Measurements from ENCODE around the gene WDR19. TPM values are rescaled to one million over a fixed set of nuclear protein-coding genes. Genes with fewer than 3 reads are reported as not detected.

WDR19 gene
- total and polyA plus RNA-seq, 7 experiments from 2014 or later = 5.3 to 44.3 (median 14.3) TPM

GRCh38 chr4:39228377-39228776 is 46.0 kb downstream of the WDR19 start:
- peaks cover 0 to 30% (median 20%) of the 10 kb centered on the region in 5 donors for H3K36me3 Mint-ChIP-seq

GRCh38 chr4:39230462-39230861 is 48.1 kb downstream of the WDR19 start:
- no peak for DNase-seq
- H3K4me1 Mint-ChIP-seq = no peaks in the 10 kb centered on the region
- no peaks in the 10 kb centered on the region for H3K9me3 Mint-ChIP-seq
- H3K4me3 Mint-ChIP-seq = no peak overlapping the region
- H3K4me1 ChIP-seq (ENCODE audit: control insufficient read depth in 2 of 2, insufficient read depth in 2 of 2, low read length in 2 of 2) = no peaks in the 10 kb centered on the region
- H3K27ac ChIP-seq (ENCODE audit: low read depth, low read length) = no peak overlapping the region
- no peaks in the 10 kb centered on the region for H3K36me3 ChIP-seq (ENCODE audit: control insufficient read depth in 2 of 3, insufficient read depth in 3 of 3, low read length in 3 of 3)
- ChIA-PET CTCF (no interaction called here), POLR2A (no interaction called here)
- ATAC-seq = no peak
- no peaks in the 10 kb centered on the region for H3K27me3 Mint-ChIP-seq
- H3K9me3 ChIP-seq (ENCODE audit: control insufficient read depth in 2 of 3, low read length in 3 of 3) = no peaks in the 10 kb centered on the region
- no peaks in the 10 kb centered on the region for H3K27me3 ChIP-seq (ENCODE audit: control insufficient read depth in 2 of 2, insufficient read depth in 2 of 2, low read length in 2 of 2)
- intact Hi-C loops (cut with micrococcal nuclease) = no loop called here
- no peak overlapping the region for H3K4me3 ChIP-seq (ENCODE audit: low read length)
- no peak overlapping the region for H3K27ac Mint-ChIP-seq
- H3K36me3 Mint-ChIP-seq = peaks cover 0 to 39% (median 21%) of the 10 kb centered on the region in 5 donors

More at GRCh38 chr4:39228377-39228776, 46.0 kb downstream of the WDR19 start:
- Histone ChIP-seq H3K36me3 (ENCODE audit: control insufficient read depth in 2 of 3, insufficient read depth in 3 of 3, low read length in 3 of 3) (no peaks in the 10 kb centered on the region), H3K4me1 (ENCODE audit: control insufficient read depth in 2 of 2, insufficient read depth in 2 of 2, low read length in 2 of 2) (no peaks in the 10 kb centered on the region), H3K27ac (ENCODE audit: low read depth, low read length) (no peak overlapping the region), H3K4me3 (ENCODE audit: low read length) (no peak overlapping the region), H3K27me3 (ENCODE audit: control insufficient read depth in 2 of 2, insufficient read depth in 2 of 2, low read length in 2 of 2) (no peaks in the 10 kb centered on the region), H3K9me3 (ENCODE audit: control insufficient read depth in 2 of 3, low read length in 3 of 3) (no peaks in the 10 kb centered on the region)
- CTCF ChIA-PET = interaction anchor here (0.6 kb wide), 1 partner anchor 19 kb away, joined by 4 read pairs; no protein-coding TSS in a partner anchor
- intact Hi-C loops (cut with micrococcal nuclease) = no loop called here
- Mint-ChIP-seq H3K4me3 (no peak overlapping the region), H3K4me1 (no peaks in the 10 kb centered on the region), H3K27me3 (no peaks in the 10 kb centered on the region), H3K9me3 (no peaks in the 10 kb centered on the region), H3K27ac (no peak overlapping the region)
- no peak for DNase-seq
- POLR2A ChIA-PET = no interaction called here
- ATAC-seq = no peak

GRCh38 chr4:39231660-39232059 is 49.3 kb downstream of the WDR19 start:
- Histone ChIP-seq H3K4me3 (ENCODE audit: low read length) (no peak overlapping the region), H3K9me3 (ENCODE audit: control insufficient read depth in 2 of 3, low read length in 3 of 3) (no peaks in the 10 kb centered on the region), H3K27me3 (ENCODE audit: control insufficient read depth in 2 of 2, insufficient read depth in 2 of 2, low read length in 2 of 2) (no peaks in the 10 kb centered on the region), H3K36me3 (ENCODE audit: control insufficient read depth in 2 of 3, insufficient read depth in 3 of 3, low read length in 3 of 3) (no peaks in the 10 kb centered on the region), H3K4me1 (ENCODE audit: control insufficient read depth in 2 of 2, insufficient read depth in 2 of 2, low read length in 2 of 2) (no peaks in the 10 kb centered on the region), H3K27ac (ENCODE audit: low read depth, low read length) (no peak overlapping the region)
- ATAC-seq (no peak), DNase-seq (no peak)
- POLR2A ChIA-PET = no interaction called here
- H3K4me1 Mint-ChIP-seq = no peaks in the 10 kb centered on the region
- H3K36me3 Mint-ChIP-seq = peaks cover 2 to 44% (median 29%) of the 10 kb centered on the region in 5 donors
- intact Hi-C loops (cut with micrococcal nuclease) = no loop called here
- no peaks in the 10 kb centered on the region for H3K9me3 Mint-ChIP-seq
- H3K4me3 Mint-ChIP-seq = no peak overlapping the region
- CTCF ChIA-PET = no interaction called here
- no peaks in the 10 kb centered on the region for H3K27me3 Mint-ChIP-seq
- no peak overlapping the region for H3K27ac Mint-ChIP-seq

GRCh38 chr4:39232100-39232499 is 49.8 kb downstream of the WDR19 start:
- H3K4me1 Mint-ChIP-seq = no peaks in the 10 kb centered on the region
- Histone ChIP-seq H3K27ac (ENCODE audit: low read depth, low read length) (no peak overlapping the region), H3K36me3 (ENCODE audit: control insufficient read depth in 2 of 3, insufficient read depth in 3 of 3, low read length in 3 of 3) (no peaks in the 10 kb centered on the region), H3K9me3 (ENCODE audit: control insufficient read depth in 2 of 3, low read length in 3 of 3) (no peaks in the 10 kb centered on the region), H3K4me3 (ENCODE audit: low read length) (no peak overlapping the region), H3K27me3 (ENCODE audit: control insufficient read depth in 2 of 2, insufficient read depth in 2 of 2, low read length in 2 of 2) (no peaks in the 10 kb centered on the region), H3K4me1 (ENCODE audit: control insufficient read depth in 2 of 2, insufficient read depth in 2 of 2, low read length in 2 of 2) (no peaks in the 10 kb centered on the region)
- no peak for ATAC-seq
- peaks cover 2 to 44% (median 29%) of the 10 kb centered on the region in 5 donors for H3K36me3 Mint-ChIP-seq
- H3K4me3 Mint-ChIP-seq = no peak overlapping the region
- no peak overlapping the region for H3K27ac Mint-ChIP-seq
- DNase-seq = no peak
- intact Hi-C loops (cut with micrococcal nuclease) = no loop called here
- POLR2A ChIA-PET = no interaction called here
- H3K27me3 Mint-ChIP-seq = no peaks in the 10 kb centered on the region
- no peaks in the 10 kb centered on the region for H3K9me3 Mint-ChIP-seq
- CTCF ChIA-PET = no interaction called here

GRCh38 chr4:39233114-39233513 is 50.8 kb downstream of the WDR19 start:
- Histone ChIP-seq H3K4me1 (ENCODE audit: control insufficient read depth in 2 of 2, insufficient read depth in 2 of 2, low read length in 2 of 2) (no peaks in the 10 kb centered on the region), H3K4me3 (ENCODE audit: low read length) (no peak overlapping the region), H3K36me3 (ENCODE audit: control insufficient read depth in 2 of 3, insufficient read depth in 3 of 3, low read length in 3 of 3) (no peaks in the 10 kb centered on the region), H3K27ac (ENCODE audit: low read depth, low read length) (no peak overlapping the region), H3K9me3 (ENCODE audit: control insufficient read depth in 2 of 3, low read length in 3 of 3) (no peaks in the 10 kb centered on the region), H3K27me3 (ENCODE audit: control insufficient read depth in 2 of 2, insufficient read depth in 2 of 2, low read length in 2 of 2) (no peaks in the 10 kb centered on the region)
- ChIA-PET POLR2A (no interaction called here), CTCF (no interaction called here)
- H3K27ac Mint-ChIP-seq = peak overlapping the region in 1 of 9 donors; percentile 12
- intact Hi-C loops (cut with micrococcal nuclease) = no loop called here
- DNase-seq = no peak
- no peaks in the 10 kb centered on the region for H3K9me3 Mint-ChIP-seq
- no peaks in the 10 kb centered on the region for H3K27me3 Mint-ChIP-seq
- peaks cover 2 to 49% (median 27%) of the 10 kb centered on the region in 5 donors for H3K36me3 Mint-ChIP-seq
- no peak for ATAC-seq
- no peaks in the 10 kb centered on the region for H3K4me1 Mint-ChIP-seq
- H3K4me3 Mint-ChIP-seq = no peak overlapping the region

- Mint-ChIP-seq H3K4me1 (no peaks in the 10 kb centered on the region), H3K4me3 (no peak overlapping the region), H3K9me3 (no peaks in the 10 kb centered on the region), H3K27me3 (no peaks in the 10 kb centered on the region), H3K36me3 (peaks cover 2 to 53% (median 27%) of the 10 kb centered on the region in 5 donors), H3K27ac (no peak overlapping the region)
- DNase-seq (no peak), ATAC-seq (no peak)
- intact Hi-C loops (cut with micrococcal nuclease) = no loop called here
- no peaks in the 10 kb centered on the region for H3K9me3 ChIP-seq (ENCODE audit: control insufficient read depth in 2 of 3, low read length in 3 of 3)
- CTCF ChIA-PET = no interaction called here
- H3K36me3 ChIP-seq (ENCODE audit: control insufficient read depth in 2 of 3, insufficient read depth in 3 of 3, low read length in 3 of 3) = no peaks in the 10 kb centered on the region
- H3K27ac ChIP-seq (ENCODE audit: low read depth, low read length) = no peak overlapping the region
- no peaks in the 10 kb centered on the region for H3K4me1 ChIP-seq (ENCODE audit: control insufficient read depth in 2 of 2, insufficient read depth in 2 of 2, low read length in 2 of 2)
- H3K27me3 ChIP-seq (ENCODE audit: control insufficient read depth in 2 of 2, insufficient read depth in 2 of 2, low read length in 2 of 2) = no peaks in the 10 kb centered on the region
- POLR2A ChIA-PET = no interaction called here
- no peak overlapping the region for H3K4me3 ChIP-seq (ENCODE audit: low read length)
These were observed 51.5 kb downstream of the WDR19 start for GRCh38 chr4:39233783-39234182.

GRCh38 chr4:39235021-39235420 is 52.7 kb downstream of the WDR19 start:
- no peaks in the 10 kb centered on the region for H3K36me3 ChIP-seq (ENCODE audit: control insufficient read depth in 2 of 3, insufficient read depth in 3 of 3, low read length in 3 of 3)
- H3K4me3 ChIP-seq (ENCODE audit: low read length) = no peak overlapping the region
- H3K36me3 Mint-ChIP-seq = peaks cover 2 to 48% (median 26%) of the 10 kb centered on the region in 5 donors
- DNase-seq = no peak
- H3K27me3 ChIP-seq (ENCODE audit: control insufficient read depth in 2 of 2, insufficient read depth in 2 of 2, low read length in 2 of 2) = no peaks in the 10 kb centered on the region
- ChIA-PET POLR2A (no interaction called here), CTCF (interaction anchor here (0.6 kb wide), 1 partner anchor 43 kb away, joined by 3 read pairs; no protein-coding TSS in a partner anchor)
- H3K4me1 ChIP-seq (ENCODE audit: control insufficient read depth in 2 of 2, insufficient read depth in 2 of 2, low read length in 2 of 2) = no peaks in the 10 kb centered on the region
- no peaks in the 10 kb centered on the region for H3K27me3 Mint-ChIP-seq
- no peak overlapping the region for H3K27ac ChIP-seq (ENCODE audit: low read depth, low read length)
- H3K4me3 Mint-ChIP-seq = no peak overlapping the region
- no peaks in the 10 kb centered on the region for H3K4me1 Mint-ChIP-seq
- H3K9me3 ChIP-seq (ENCODE audit: control insufficient read depth in 2 of 3, low read length in 3 of 3) = no peaks in the 10 kb centered on the region
- intact Hi-C loops (cut with micrococcal nuclease) = no loop called here
- no peaks in the 10 kb centered on the region for H3K9me3 Mint-ChIP-seq
- H3K27ac Mint-ChIP-seq = no peak overlapping the region
- ATAC-seq = no peak
